ENCODE data around the gene MAN1B1.

MAN1B1 gene

GRCh38 chr9:137107982-137108381 is 21.2 kb downstream of the MAN1B1 start:
- Histone ChIP-seq H3K4me3 (replicated peaks; ENCODE audit: insufficient read depth, low read length) (no peak overlapping the region), H3K27ac (replicated peaks) (no peak overlapping the region), H3K27me3 (ENCODE audit: insufficient read depth, poor library complexity, severe bottlenecking) (no peaks in the 10 kb centered on the region)
- DNase-seq (ENCODE audit: low read depth in 1 of 2, low spot score in 1 of 2) = no peak
- TF ChIP-seq CTCF (IDR thresholded peaks at IDR 0.05; ENCODE audit: insufficient read depth, low read length) (no peak), SPI1 (IDR thresholded peaks at IDR 0.05; ENCODE audit: borderline replicate concordance, low read depth) (no peak), POLR2AphosphoS5 (IDR thresholded peaks at IDR 0.05; ENCODE audit: low read depth) (no peak), GABPA (IDR thresholded peaks at IDR 0.05; ENCODE audit: low read depth) (no peak), REST (IDR thresholded peaks at IDR 0.05; ENCODE audit: insufficient replicate concordance, low read depth) (no peak)

GRCh38 chr9:137108608-137109249 is 21.9 kb downstream of the MAN1B1 start:
- H3K27ac ChIP-seq (replicated peaks) = no peak overlapping the region
- TF ChIP-seq SPI1 (IDR thresholded peaks at IDR 0.05; ENCODE audit: borderline replicate concordance, low read depth) (no peak), POLR2AphosphoS5 (IDR thresholded peaks at IDR 0.05; ENCODE audit: low read depth) (0 out of 2 replicates have a peak, but pooled peaks have one; percentile 13), GABPA (IDR thresholded peaks at IDR 0.05; ENCODE audit: low read depth) (no peak), REST (IDR thresholded peaks at IDR 0.05; ENCODE audit: insufficient replicate concordance, low read depth) (no peak), CTCF (IDR thresholded peaks at IDR 0.05; ENCODE audit: insufficient read depth, low read length) (no peak)
- no peaks in the 10 kb centered on the region for H3K27me3 ChIP-seq (ENCODE audit: insufficient read depth, poor library complexity, severe bottlenecking)
- H3K4me3 ChIP-seq (replicated peaks; ENCODE audit: insufficient read depth, low read length) = no peak overlapping the region
- DNase-seq (ENCODE audit: low read depth in 1 of 2, low spot score in 1 of 2) = no peak

- no peak for DNase-seq (ENCODE audit: low read depth in 1 of 2, low spot score in 1 of 2)
- H3K27ac ChIP-seq (replicated peaks) = no peak overlapping the region
- H3K4me3 ChIP-seq (replicated peaks; ENCODE audit: insufficient read depth, low read length) = no peak overlapping the region
- TF ChIP-seq CTCF (IDR thresholded peaks at IDR 0.05; ENCODE audit: insufficient read depth, low read length) = no peak
- TF ChIP-seq REST (IDR thresholded peaks at IDR 0.05; ENCODE audit: insufficient replicate concordance, low read depth) = no peak
- no peak for TF ChIP-seq SPI1 (IDR thresholded peaks at IDR 0.05; ENCODE audit: borderline replicate concordance, low read depth)
- no peak for TF ChIP-seq GABPA (IDR thresholded peaks at IDR 0.05; ENCODE audit: low read depth)
- 0 out of 2 replicates have a peak, but pooled peaks have one; percentile 2 for TF ChIP-seq POLR2AphosphoS5 (IDR thresholded peaks at IDR 0.05; ENCODE audit: low read depth)
- H3K27me3 ChIP-seq (ENCODE audit: insufficient read depth, poor library complexity, severe bottlenecking) = no peaks in the 10 kb centered on the region
These were observed 22.7 kb downstream of the MAN1B1 start for GRCh38 chr9:137109250-137110146.
